LNCaP clone FGC (cell line): ENCODE measurements around the gene SLC6A12.

ENCODE experiments used
- DNase-seq: peaks from one replicate; pipeline ENCODE4 v3.0.0-alpha.2; 2011; ENCODE audit warnings: low read depth
- H3K4me3 ChIP-seq: 2 replicates; pipeline ENCODE4 v1.5.1; 2011; ENCODE audit warnings: mild to moderate bottlenecking, low read depth, low read length, control low read depth
- CTCF ChIP-seq: IDR thresholded peaks from 2 replicates; pipeline ENCODE4 v1.5.1; 2012; ENCODE audit warnings: mild to moderate bottlenecking; ENCODE audit not compliant: control insufficient read depth, insufficient read depth; ENCODE audit errors: extremely low read depth

Gene SLC6A12

GRCh38 chr12:205026-205425, 8.9 kb downstream of the SLC6A12 start:
- no peak for DNase-seq
- H3K4me3 ChIP-seq: no peak overlapping the region
- TF ChIP-seq CTCF: no peak

GRCh38 chr12:204261-204678, 9.7 kb downstream of the SLC6A12 start:
- no peak for DNase-seq
- no peak overlapping the region for H3K4me3 ChIP-seq
- TF ChIP-seq CTCF: no peak

GRCh38 chr12:203462-204260, 10.3 kb downstream of the SLC6A12 start:
- H3K4me3 ChIP-seq: no peak overlapping the region
- no peak for TF ChIP-seq CTCF
- DNase-seq: no peak

- H3K4me3 ChIP-seq: no peak overlapping the region
- no peak for TF ChIP-seq CTCF
These were observed 10.9 kb downstream of the SLC6A12 start for GRCh38 chr12:203074-203461.

GRCh38 chr12:202081-202731, 11.8 kb downstream of the SLC6A12 start:
- peak; percentile 52 for DNase-seq
- no peak overlapping the region for H3K4me3 ChIP-seq
- no peak for TF ChIP-seq CTCF

More at GRCh38 chr12:203074-203461, 10.9 kb downstream of the SLC6A12 start:
- DNase-seq: no peak

- H3K4me3 ChIP-seq: no peak overlapping the region
- no peak for DNase-seq
- TF ChIP-seq CTCF: no peak
These were observed 12.6 kb downstream of the SLC6A12 start for GRCh38 chr12:201361-201760.

GRCh38 chr12:198705-199104, 15.3 kb downstream of the SLC6A12 start:
- no peak for DNase-seq
- no peak overlapping the region for H3K4me3 ChIP-seq
- TF ChIP-seq CTCF: no peak
